Tongue (tissue), 2 donors: ENCODE measurements around the gene PCDHB16. TPM values are rescaled to one million over a fixed set of nuclear protein-coding genes. Genes with fewer than 3 reads are reported as not detected.

Experiments used
- DNase-seq: peaks from one replicate; pipeline ENCODE4 v3.0.0-alpha.2; 2015
- total RNA-seq: library from RNA; depleted of rRNA; stranded (reverse); fragments of >200 nt; gene quantifications from one replicate; pipeline ENCODE4 v1.2.3, GENCODE V29; 2014

The PCDHB16 gene
- total RNA-seq, 1 donor from 2014 or later: 4.1 TPM

DNA sequence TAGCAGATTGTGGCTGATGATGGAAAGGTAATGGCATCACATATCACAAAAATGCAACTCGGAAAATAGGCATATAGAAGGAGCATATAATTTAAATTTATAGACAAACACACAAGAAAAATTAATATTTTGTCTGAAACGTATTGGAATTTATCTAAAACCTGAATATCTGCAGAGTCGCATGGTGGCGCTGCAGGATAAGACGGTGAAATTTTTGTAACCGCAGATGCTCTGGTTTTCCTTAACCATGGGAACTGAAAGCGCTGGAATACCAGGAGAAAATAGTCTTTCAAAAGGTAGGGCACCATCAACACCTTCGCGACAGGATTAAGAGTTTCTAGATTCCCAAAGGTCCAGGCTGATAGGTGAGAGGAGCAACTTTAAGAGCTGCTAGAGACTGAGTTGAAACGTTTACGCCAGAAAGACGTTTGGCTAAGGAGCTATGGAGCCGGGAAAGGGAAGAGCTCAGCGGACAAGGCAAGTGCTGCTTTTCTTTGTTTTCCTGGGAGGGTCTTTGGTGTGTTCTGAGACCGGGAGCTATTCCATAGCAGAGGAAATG, 52.0 kb downstream of the PCDHB16 start:
- peak; percentile 41 for DNase-seq

Other genes with a start within 250 kb of the PCDHB16 start
- 4.6 TPM for gene PCDHAC2, start 215.9 kb upstream of the PCDHB16 start, total RNA-seq
- gene PCDHB1, start 131.0 kb upstream of the PCDHB16 start, total RNA-seq: not detected
- gene PCDHB2, start 87.8 kb upstream of the PCDHB16 start, total RNA-seq: 4.4 TPM
- gene PCDHB3, start 81.9 kb upstream of the PCDHB16 start, total RNA-seq: 3.7 TPM
- gene PCDHB4, start 60.6 kb upstream of the PCDHB16 start, total RNA-seq: 4.0 TPM
- gene PCDHB5, start 47.2 kb upstream of the PCDHB16 start, total RNA-seq: 5.6 TPM
- gene PCDHB6, start 32.3 kb upstream of the PCDHB16 start, total RNA-seq: 0.82 TPM
- gene PCDHB7, start 9.7 kb upstream of the PCDHB16 start, total RNA-seq: 3.3 TPM
- 2.3 TPM for gene PCDHB8, start 4.6 kb upstream of the PCDHB16 start, total RNA-seq
- 1.7 TPM for gene PCDHB9, start 4.8 kb downstream of the PCDHB16 start, total RNA-seq
- gene PCDHB10, start 10.0 kb downstream of the PCDHB16 start, total RNA-seq: 6.1 TPM
- gene PCDHB11, start 17.2 kb downstream of the PCDHB16 start, total RNA-seq: 5.9 TPM
- gene PCDHB12, start 26.3 kb downstream of the PCDHB16 start, total RNA-seq: 4.8 TPM
- 4.4 TPM for gene PCDHB13, start 31.5 kb downstream of the PCDHB16 start, total RNA-seq
- gene PCDHB14, start 41.0 kb downstream of the PCDHB16 start, total RNA-seq: 7.8 TPM
- gene PCDHB15, start 63.0 kb downstream of the PCDHB16 start, total RNA-seq: 9.9 TPM
- not detected for gene SLC25A2, start 121.7 kb downstream of the PCDHB16 start, total RNA-seq
- gene TAF7, start 138.4 kb downstream of the PCDHB16 start, total RNA-seq: 93.2 TPM
- gene PCDHGA1, start 148.1 kb downstream of the PCDHB16 start, total RNA-seq: 1.8 TPM
- 3.7 TPM for gene PCDHGA2, start 156.4 kb downstream of the PCDHB16 start, total RNA-seq
- gene PCDHGA3, start 161.4 kb downstream of the PCDHB16 start, total RNA-seq: 3.9 TPM
- 3.7 TPM for gene PCDHGB1, start 167.7 kb downstream of the PCDHB16 start, total RNA-seq
- 3.9 TPM for gene PCDHGA4, start 172.6 kb downstream of the PCDHB16 start, total RNA-seq
- gene PCDHGB2, start 177.6 kb downstream of the PCDHB16 start, total RNA-seq: 4.2 TPM
- 6.1 TPM for gene PCDHGA5, start 181.8 kb downstream of the PCDHB16 start, total RNA-seq
- gene PCDHGB3, start 187.9 kb downstream of the PCDHB16 start, total RNA-seq: 5.7 TPM
- gene PCDHGA6, start 191.5 kb downstream of the PCDHB16 start, total RNA-seq: 4.8 TPM
- gene PCDHGA7, start 200.4 kb downstream of the PCDHB16 start, total RNA-seq: 6.3 TPM
- gene PCDHGB4, start 205.3 kb downstream of the PCDHB16 start, total RNA-seq: 5.9 TPM
- 3.0 TPM for gene PCDHGA8, start 210.2 kb downstream of the PCDHB16 start, total RNA-seq
- 11.3 TPM for gene PCDHGB5, start 215.6 kb downstream of the PCDHB16 start, total RNA-seq
- gene PCDHGA9, start 220.4 kb downstream of the PCDHB16 start, total RNA-seq: 12.2 TPM
- 9.3 TPM for gene PCDHGB6, start 225.6 kb downstream of the PCDHB16 start, total RNA-seq
- 6.1 TPM for gene PCDHGA10, start 230.6 kb downstream of the PCDHB16 start, total RNA-seq
- gene PCDHGB7, start 235.3 kb downstream of the PCDHB16 start, total RNA-seq: 10.3 TPM
- gene PCDHGA11, start 238.7 kb downstream of the PCDHB16 start, total RNA-seq: 7.5 TPM
- 5.1 TPM for gene PCDHGA12, start 248.1 kb downstream of the PCDHB16 start, total RNA-seq